ENCODE results near the gene UBE2V1. TPM values are rescaled to one million over a fixed set of nuclear protein-coding genes. Genes with fewer than 3 reads are reported as not detected.
"Not testable (repeated sequence)": the region's sequence is repeated elsewhere in the genome, so short reads cannot be mapped to it uniquely, and the experiment has no call there.

The UBE2V1 gene
- total RNA-seq, 1 donor from 2014 or later: 77.8 TPM

DNA sequence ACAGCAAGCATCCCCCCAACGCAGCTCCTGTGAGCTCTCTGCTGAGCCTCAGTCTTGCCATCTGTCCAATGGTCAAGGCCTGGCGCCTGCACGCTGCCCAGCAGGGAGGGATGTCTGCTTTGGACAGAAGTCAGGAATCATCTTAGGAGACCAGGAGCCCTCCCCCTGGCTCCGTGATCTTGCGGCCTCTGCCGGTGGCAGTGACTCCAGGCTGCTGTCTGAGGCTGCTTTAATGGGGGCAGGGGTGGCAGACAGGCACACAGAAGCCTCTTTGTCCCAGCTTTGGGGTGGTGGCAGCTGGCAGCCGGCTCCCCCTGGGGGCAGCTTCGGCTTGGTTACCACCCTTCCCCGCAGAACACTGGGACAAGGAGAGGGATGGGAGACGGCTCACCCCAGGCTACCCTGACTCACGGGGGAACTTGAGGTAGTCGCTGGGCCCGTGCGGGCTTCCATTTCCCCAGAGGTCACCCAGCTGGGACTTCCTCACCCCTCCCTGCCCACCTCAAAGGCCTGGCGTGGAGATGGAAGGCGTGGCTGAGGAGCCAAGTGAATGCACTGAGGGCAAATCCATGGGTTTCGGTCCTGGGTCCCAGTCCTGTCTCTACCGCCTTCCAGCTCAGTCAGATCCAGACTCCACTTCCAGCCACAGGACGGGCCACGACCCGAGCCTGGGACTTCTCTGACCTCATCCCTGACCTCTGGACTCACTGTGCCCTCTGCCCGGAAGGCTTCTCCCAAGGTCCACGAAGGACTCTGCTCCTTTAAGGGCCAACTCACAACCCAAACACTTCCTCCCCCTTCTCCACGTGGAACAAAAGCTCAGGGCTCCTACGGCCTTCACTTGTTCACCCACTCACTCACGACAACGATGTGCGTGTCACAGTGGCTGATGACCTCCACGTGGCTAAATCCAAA, 25.8 kb upstream of the UBE2V1 start:
- DNase-seq (no peak), ATAC-seq (ENCODE audit: poor library complexity) (peak; percentile 23)
- intact Hi-C loops (cut with DNase I): no loop called here

DNA sequence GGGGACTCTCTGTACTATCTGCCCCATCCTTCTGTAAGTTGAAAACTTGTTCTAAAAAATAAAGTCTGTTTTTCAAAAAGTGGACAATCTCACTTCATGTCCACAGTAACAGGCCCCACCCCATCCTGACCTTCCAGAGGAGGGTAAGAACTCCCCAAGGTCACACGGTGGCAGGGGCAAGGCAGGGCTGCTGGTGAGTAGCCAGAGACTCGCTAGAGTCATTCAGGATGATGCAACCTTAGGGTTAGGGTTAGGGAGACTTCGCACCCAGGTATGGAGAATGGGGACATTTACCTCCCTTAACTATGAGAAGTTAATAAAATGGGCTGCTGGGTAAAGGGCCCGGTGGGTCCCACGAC, 25.1 kb upstream of the UBE2V1 start:
- ATAC-seq (ENCODE audit: poor library complexity) (peak; percentile 38), DNase-seq (no peak)
- intact Hi-C loops (cut with DNase I): no loop called here

DNA sequence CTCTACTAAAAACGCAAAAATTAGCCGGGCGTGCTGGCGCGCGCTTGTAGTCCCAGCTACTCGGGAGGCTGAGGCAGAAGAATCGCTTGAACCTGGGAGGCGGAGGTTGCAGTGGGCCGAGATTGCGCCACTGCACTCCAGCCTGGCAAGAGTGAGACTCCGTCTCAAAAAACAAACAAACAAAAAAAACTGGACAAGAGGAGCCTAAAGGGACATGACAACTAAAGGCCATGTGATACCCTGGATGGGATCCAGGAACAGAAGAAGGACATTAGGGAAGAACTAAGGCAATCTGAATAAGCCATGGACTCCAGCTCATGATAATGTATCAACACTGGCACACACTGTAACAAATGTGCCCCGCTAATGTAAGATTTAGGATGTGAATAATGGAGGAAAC, 24.8 kb upstream of the UBE2V1 start:
- intact Hi-C loops (cut with DNase I); DNase-seq: not testable (repeated sequence)
- peak; percentile 58 for ATAC-seq (ENCODE audit: poor library complexity)

DNA sequence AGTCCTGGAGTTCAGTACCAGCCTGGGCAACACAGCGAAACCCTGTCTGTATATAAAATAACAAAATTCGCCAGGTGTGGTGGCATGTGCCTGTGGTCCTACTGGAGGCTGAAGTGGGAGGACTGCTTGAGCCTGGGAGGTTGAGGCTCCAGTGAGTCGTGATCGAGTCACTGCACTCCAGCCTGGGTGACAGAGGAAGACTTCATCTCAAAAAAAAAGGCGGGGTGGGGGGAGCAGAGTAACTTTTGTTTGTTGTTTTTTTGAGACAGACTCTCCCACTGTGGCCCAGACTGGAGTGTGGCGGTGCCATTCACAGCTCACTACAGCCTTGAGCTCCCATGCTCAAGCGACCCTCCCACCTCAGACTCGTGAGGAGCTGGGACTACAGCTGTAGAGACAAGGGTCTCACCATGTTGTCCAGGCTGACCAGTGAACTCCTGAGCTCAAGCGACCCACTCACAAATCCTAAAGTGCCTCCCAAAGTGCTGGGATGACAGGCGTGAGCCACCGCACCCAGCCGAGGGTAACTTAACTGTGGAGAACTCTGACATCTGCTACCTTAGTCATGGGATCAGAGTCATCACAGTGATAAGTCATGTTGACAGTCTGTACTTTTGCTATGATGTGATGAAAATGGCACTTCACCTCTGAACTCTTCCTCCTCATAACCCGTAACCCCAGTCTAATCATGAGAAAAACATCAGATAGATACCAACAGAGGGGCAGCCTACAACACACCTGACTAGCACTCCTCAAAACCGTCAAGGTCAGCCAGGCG, 24.1 kb upstream of the UBE2V1 start:
- ATAC-seq (ENCODE audit: poor library complexity) (no peak), DNase-seq (no peak)
- intact Hi-C loops (cut with DNase I): no loop called here

DNA sequence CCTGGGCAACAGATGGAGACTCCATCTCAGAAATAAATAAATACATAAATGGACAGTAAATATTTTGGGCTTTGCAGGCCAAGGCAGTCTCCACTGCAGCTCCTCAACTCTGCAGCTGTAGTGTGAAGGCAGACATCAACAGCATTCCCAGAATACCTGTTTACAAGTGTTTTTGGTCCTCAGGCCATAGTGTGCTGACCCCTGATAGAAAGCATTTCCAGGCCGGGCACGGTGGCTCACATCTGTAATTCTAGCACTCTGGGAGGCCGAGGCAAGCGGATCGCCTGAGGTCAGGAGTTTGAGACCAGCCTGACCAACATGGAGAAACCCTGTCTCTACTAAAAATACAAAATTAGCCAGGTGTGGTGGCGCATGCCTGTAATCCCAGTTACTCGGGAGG, 22.2 kb upstream of the UBE2V1 start:
- intact Hi-C loops (cut with DNase I); DNase-seq; ATAC-seq (ENCODE audit: poor library complexity): not testable (repeated sequence)

DNA sequence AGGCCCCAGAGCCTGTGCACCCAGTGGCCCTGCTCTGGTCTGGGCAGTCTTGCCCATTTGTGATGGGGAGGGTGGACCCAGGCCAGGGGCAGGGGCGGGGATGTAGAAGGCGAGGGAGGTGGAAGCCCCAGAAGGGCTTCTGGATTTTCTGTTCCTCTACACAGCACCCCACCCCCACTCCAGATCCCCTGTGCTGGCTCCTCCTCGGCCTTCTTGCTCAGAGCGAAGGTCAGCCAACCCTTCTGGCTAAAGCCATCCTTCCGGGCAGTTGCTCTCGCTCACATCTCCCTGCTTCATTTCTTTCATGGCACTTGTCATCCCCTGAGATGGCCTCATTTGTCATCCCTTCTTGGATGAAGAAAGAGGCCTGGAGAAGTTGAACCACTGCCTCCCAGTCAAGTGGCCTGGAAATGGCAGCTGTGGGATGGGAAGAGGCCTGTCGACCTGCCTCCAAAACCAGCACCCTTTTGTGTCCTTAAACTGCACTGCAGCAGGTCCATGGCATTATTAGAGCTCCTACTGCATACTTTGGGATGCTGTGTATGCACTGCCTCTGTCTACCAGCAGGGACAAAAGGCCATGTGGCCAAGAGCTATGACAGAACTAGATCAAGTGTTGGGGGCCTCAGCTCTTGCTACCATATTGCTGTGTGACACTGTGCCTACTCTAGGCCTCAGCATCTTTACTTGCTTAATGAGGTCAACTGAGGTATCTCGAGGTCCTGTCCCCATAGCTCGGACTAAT, 20.7 kb upstream of the UBE2V1 start:
- ATAC-seq (ENCODE audit: poor library complexity): no peak
- intact Hi-C loops (cut with DNase I): no loop called here
- no peak for DNase-seq

DNA sequence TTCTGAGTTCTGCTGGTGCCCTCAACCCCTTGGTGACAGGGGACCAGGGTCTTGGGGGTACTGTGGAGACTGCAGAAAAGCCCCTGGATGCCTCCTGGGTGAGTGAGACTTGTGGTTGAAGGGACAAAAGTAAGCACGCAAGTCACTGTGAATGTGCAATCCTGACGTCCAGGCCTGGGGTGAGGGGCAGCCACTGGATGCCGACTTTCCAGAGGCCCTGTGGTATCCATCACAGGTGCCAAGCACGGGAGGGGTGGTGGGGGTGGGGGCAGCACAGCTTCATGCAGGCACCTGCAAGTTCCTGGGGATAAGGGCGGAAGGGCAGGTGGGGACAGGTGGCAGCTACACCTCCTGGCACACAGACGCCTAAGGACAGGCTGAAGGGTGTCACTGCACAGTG, 20.1 kb upstream of the UBE2V1 start:
- ATAC-seq (ENCODE audit: poor library complexity) (no peak), DNase-seq (no peak)
- intact Hi-C loops (cut with DNase I): no loop called here

DNA sequence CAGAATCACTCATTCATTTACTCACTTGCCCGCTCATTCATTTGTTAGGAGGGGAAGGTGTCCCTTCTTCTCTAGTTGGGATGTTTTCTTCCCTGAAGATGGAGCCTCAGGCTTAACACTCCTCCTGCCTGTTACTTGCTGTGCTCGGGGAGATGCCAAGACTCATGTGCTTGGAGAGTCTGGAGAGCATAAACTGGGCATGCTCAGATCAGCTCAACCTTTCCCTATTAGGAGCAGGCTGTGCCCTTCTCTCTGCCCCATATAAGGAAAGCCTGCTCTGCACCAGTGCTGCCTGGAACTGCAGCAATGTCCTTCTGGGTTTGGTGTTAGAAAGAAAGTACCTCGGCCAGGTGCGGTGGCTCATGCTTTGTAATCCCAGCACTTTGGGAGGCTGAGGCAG, 18.0 kb upstream of the UBE2V1 start:
- ATAC-seq (ENCODE audit: poor library complexity): peak; percentile 91
- DNase-seq: no peak
- intact Hi-C loops (cut with DNase I): no loop called here

DNA sequence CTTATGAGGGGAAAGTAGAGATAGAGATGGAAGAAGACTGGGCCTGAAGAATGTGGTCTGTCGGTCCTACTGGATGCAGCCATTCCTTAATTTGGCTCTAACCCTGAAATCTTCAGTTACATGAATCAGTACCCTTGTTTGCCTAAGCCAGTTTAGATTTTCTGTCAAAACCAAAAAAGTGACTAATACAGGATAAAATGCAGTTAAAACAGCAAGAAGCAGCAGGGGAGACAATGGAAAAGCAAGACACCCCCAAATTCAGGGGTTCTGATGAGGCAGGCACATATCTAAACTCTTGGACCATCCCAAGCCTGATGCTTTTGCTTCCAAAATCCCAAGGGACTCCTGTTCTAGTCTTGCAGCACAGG, 17.4 kb upstream of the UBE2V1 start:
- intact Hi-C loops (cut with DNase I): no loop called here
- no peak for ATAC-seq (ENCODE audit: poor library complexity)
- no peak for DNase-seq

DNA sequence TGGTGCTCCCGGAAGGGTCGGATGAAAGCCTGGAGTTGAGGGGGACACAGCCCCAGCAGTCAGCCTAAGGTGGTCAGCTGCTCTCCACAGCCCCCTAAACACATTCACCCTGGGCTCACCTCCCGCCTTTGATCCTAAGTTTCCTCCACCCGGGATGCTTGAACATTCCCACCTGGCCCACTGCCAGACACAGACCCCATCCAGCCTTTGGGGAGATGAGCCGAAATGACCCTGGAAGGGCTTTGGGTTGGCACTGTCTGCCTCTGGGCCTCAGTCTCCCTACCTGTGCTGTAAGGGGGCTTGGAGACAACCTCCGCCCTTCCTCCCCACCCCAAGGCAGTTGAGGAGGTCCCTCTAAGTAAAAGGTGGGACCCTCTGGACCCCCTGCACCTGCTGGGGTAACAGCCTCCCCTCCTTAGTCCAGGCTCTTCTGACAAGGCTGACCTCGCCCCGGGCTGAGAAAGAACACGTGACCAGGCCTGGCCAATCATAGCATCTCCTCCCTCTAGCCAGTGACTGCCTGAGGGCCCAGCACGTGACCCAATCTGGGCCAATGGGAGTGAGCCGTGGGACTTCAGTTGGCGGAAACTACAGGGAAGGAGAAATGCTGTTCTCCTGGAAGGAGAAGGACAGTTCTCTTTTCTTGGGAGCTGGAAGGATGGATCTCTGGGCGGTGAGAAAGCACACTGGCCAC, 16.9 kb upstream of the UBE2V1 start:
- ATAC-seq (ENCODE audit: poor library complexity) (no peak), DNase-seq (no peak)
- intact Hi-C loops (cut with DNase I): no loop called here

DNA sequence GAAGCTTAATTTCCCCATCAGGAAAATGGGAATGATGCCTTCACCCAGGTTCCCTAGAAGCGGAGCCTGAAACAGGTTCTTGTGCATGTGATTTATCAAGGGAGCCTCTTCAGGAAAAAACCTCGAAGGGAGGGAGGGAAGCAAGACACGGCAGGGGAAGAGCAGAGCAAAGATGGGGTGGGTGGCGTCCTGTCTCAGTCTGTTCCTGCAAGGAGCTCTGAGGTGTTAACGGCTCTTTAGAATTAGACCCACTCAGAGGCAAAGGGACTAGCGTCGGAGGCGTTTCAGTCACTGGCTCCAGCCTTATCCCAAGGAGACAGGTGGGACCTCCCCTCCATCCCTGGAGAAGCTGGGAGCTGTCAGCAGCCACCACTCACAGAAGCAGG, 15.6 kb upstream of the UBE2V1 start:
- DNase-seq: no peak
- ATAC-seq (ENCODE audit: poor library complexity): no peak
- intact Hi-C loops (cut with DNase I): no loop called here

DNA sequence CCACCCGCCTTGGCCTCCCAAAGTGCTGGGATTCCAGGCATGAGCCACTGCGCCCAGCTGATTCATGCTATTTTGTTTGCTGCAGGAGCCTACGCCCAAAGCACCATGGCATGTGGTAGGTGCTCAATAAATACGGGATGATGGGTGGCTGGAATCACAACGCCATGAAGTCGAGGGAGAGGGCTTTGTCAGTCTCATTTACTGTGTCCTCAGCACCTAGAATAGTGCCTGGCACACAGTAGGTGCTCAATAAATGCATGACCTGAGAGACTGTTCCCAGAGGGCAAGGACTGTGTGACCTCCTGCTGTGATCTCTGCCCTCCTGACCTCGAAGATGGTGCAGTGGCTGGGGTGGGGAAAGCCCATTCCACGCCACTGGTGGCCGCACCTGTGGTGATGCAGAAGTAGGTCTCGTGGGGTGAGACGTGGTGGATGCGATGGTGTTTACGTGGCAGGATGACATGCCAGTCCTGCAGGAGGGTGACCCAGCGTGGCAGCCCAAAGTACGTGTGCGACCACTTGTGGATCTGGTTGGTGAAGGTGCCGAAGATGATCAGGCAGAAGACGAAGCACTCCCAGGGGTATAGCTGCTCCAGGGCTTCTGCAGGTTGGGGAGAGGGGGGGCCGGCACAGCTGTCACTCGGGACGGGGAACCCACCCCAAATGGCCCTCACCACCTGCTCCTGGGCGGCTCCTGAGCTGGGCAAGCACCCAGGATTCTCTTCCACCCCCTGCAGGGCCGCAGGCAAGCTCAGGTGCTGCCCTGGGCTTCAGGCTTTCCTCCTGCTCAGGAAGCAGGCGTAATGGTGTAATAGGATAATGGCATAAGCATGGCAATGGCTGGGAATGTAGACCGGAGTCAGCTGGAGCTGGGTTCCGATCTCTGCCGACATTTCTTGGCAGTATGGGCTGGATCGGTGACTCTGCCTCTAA, 14.9 kb upstream of the UBE2V1 start:
- intact Hi-C loops (cut with DNase I): no loop called here
- DNase-seq: no peak
- ATAC-seq (ENCODE audit: poor library complexity): no peak

DNA sequence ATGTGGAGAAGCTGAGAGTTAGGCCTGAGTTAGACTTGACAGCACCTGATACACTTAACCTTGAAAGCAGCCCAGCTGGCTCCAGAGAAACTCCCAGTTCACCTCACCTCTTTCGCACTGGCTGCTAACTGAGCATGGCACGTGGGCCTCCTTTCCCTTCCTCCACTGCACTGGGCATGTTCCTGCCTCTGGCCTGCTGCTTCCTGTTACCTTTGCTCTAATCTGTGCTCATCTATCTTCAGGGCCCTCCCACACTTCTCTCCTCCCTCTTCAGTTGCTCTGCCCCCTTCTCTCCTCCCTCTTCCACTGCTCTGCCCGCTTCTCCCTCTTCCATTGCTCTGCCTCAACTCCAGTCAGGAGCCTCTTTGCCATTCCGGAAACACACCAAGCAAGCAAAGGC, 13.7 kb upstream of the UBE2V1 start:
- intact Hi-C loops (cut with DNase I): no loop called here
- ATAC-seq (ENCODE audit: poor library complexity) (peak; percentile 44), DNase-seq (no peak)

DNA sequence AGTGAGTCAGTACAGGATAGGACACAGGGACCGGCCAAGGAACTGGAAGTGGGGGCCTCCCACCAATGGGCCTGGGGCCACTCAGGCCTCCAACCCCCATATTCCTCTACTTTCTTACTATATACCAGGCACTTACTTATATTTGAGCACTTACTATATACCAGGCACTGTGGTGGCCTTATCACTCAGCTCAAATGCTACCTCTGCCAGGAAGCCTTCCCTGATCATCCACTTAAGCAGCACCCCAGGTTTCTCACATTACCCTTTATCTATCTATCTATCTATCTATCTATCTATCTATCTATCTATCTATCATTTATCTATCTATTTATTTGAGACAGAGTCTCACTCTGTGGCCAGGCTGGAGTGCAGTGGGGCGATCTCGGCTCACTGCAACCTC, 12.3 kb upstream of the UBE2V1 start:
- DNase-seq (no peak), ATAC-seq (ENCODE audit: poor library complexity) (no peak)
- intact Hi-C loops (cut with DNase I): no loop called here

DNA sequence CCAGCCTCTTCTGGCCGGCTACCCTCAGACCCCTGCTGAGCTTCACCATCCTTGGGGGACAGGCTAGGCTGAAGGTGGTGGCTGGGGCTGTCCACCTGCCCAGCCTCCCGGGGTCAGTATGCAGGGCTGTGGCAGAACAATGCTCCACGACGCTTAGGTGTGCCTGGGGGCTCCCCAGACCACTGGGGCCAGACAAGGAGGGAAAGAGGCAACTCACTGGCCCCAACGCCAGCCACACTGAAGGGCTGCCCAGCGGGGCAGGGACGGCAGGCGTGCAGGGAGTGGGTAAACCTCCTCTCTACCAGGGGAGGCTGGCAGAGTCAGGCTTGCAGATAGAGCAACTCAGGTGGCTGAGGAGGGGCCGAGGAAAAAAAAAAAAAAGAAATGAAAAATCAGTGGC, 11.5 kb upstream of the UBE2V1 start:
- intact Hi-C loops (cut with DNase I): no loop called here
- ATAC-seq (ENCODE audit: poor library complexity): no peak
- no peak for DNase-seq

DNA sequence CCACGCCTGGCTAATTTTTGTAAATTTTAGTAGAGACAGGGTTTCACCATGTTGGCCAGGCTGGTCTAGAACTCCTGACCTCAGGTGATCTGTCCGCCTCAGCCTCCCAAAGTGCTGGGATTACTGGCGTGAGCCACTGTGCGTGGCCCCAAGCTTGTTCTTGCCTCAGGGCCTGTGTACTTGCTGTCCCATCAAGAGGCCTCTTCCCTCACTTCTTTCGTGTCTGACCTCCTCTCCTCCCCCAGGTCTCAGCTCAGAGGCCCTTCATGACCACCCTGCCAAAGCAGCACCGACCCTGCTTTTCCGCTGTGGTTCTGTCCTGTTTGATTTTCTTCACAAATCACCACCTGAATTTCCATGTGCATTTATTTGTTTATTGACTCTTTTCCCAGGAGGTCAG, 10.5 kb upstream of the UBE2V1 start:
- DNase-seq: no peak
- intact Hi-C loops (cut with DNase I): no loop called here

DNA sequence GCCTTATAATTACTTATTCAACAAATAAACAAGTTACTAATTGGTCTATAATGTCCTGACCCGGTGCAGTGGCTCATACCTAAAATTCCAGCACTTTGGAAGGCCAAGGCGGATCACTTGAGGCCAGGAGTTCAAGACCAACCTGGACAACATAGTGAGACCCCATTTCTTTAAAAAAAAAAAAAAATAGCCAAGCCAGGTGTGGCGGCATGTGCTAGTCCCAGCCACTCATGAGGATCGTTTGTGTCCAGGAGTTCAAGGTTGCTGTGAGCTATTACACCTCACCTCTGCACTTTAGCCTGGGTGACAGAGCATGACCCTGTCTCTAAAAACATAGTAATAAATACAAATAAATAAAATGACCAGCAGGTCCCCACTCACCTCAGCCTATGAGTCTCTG, 9.8 kb upstream of the UBE2V1 start:
- intact Hi-C loops (cut with DNase I): no loop called here
- ATAC-seq (ENCODE audit: poor library complexity) (no peak), DNase-seq (no peak)

More for the DNA sequence above, 10.5 kb upstream of the UBE2V1 start:
- ATAC-seq (ENCODE audit: poor library complexity): no peak

DNA sequence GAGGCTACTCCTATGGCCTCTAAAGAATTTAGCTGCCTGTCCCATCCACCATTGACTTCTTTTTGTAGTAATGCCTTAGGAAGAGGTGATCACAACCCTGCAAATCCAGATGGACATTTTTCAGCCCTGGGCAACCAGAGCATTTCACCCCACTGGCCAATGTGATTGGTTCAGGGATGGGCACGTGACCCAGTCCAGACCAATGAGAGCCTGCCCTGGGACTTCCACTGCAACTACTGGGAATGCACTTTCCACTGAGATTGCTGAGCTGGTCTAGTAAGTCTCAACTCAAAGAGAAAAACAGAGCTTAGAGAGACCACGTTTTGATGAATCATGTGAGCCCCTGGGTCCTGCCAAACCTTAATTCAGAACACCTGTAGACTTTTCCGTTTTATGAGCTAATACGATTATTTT, 8.9 kb upstream of the UBE2V1 start:
- DNase-seq (no peak), ATAC-seq (ENCODE audit: poor library complexity) (no peak)
- intact Hi-C loops (cut with DNase I): loop anchor here (2.0 kb wide), 1 partner anchor 47 kb away; no protein-coding TSS in a partner anchor

Measured in Right ventricle myocardium superior (tissue), 1 donor.